C1 segment of cervical spinal cord (tissue), 14 donors: ENCODE measurements around the gene RAD1.

ENCODE experiments used
- DNase-seq, 14 donors: peaks; one replicate each; lab custom pipeline; 2025; lab: John Stamatoyannopoulos, UW

RAD1 gene

GRCh38 chr5:34865091-34865490 lies 50.2 kb downstream of the RAD1 start:
- DNase-seq, result no peak

- no peak for DNase-seq
Observed at GRCh38 chr5:34863946-34864345, 51.4 kb downstream of the RAD1 start.

GRCh38 chr5:34859253-34859652 lies 56.1 kb downstream of the RAD1 start:
- no peak for DNase-seq

- no peak for DNase-seq
Observed at GRCh38 chr5:34858790-34859189, 56.5 kb downstream of the RAD1 start.

- no peak for DNase-seq
Observed at GRCh38 chr5:34857894-34858293, 57.4 kb downstream of the RAD1 start.

GRCh38 chr5:34857161-34857560 lies 58.1 kb downstream of the RAD1 start:
- no peak for DNase-seq
